Dedifferentiated amniotic fluid mesenchymal stem cell (primary cell): ENCODE results near the gene CADPS2.

Experiments
- DNase-seq: peaks from one replicate; pipeline ENCODE4 v3.0.0-alpha.2; 2016; ENCODE audit errors: extremely low spot score

Gene CADPS2

GRCh38 chr7:122605929-122606328 lies 280.3 kb downstream of the CADPS2 start:
- DNase-seq, result no peak

- no peak for DNase-seq
These were observed 282.0 kb downstream of the CADPS2 start for GRCh38 chr7:122604251-122604650.

GRCh38 chr7:122602800-122603199 lies 283.5 kb downstream of the CADPS2 start:
- DNase-seq, result no peak

GRCh38 chr7:122600630-122601029 lies 285.6 kb downstream of the CADPS2 start:
- DNase-seq, result no peak

GRCh38 chr7:122600042-122600441 lies 286.2 kb downstream of the CADPS2 start:
- DNase-seq, result no peak

- DNase-seq, result no peak
These were observed 289.0 kb downstream of the CADPS2 start for GRCh38 chr7:122597277-122597676.

- DNase-seq, result no peak
These were observed 290.4 kb downstream of the CADPS2 start for GRCh38 chr7:122595885-122596284.

GRCh38 chr7:122588621-122589020 lies 297.6 kb downstream of the CADPS2 start:
- DNase-seq, result no peak

- DNase-seq, result no peak
These were observed 301.5 kb downstream of the CADPS2 start for GRCh38 chr7:122584676-122585251.

- no peak for DNase-seq
These were observed 307.9 kb downstream of the CADPS2 start for GRCh38 chr7:122578350-122578749.

GRCh38 chr7:122577449-122578003 lies 308.7 kb downstream of the CADPS2 start:
- no peak for DNase-seq

- DNase-seq, result no peak
These were observed 313.6 kb downstream of the CADPS2 start for GRCh38 chr7:122572706-122573105.

- DNase-seq, result no peak
These were observed 324.9 kb downstream of the CADPS2 start for GRCh38 chr7:122561326-122561725.

- DNase-seq, result no peak
These were observed 329.3 kb downstream of the CADPS2 start for GRCh38 chr7:122556873-122557542.

GRCh38 chr7:122556219-122556618 lies 330.0 kb downstream of the CADPS2 start:
- no peak for DNase-seq

GRCh38 chr7:122553761-122554160 lies 332.5 kb downstream of the CADPS2 start:
- no peak for DNase-seq

GRCh38 chr7:122552769-122553168 lies 333.5 kb downstream of the CADPS2 start:
- no peak for DNase-seq

- no peak for DNase-seq
These were observed 335.7 kb downstream of the CADPS2 start for GRCh38 chr7:122550545-122550944.

- peak; percentile 10 for DNase-seq
These were observed 336.7 kb downstream of the CADPS2 start for GRCh38 chr7:122549578-122549977.

GRCh38 chr7:122546496-122546895 lies 339.8 kb downstream of the CADPS2 start:
- peak; percentile 8 for DNase-seq

- DNase-seq, result no peak
These were observed 341.8 kb downstream of the CADPS2 start for GRCh38 chr7:122544463-122544862.

GRCh38 chr7:122543891-122544290 lies 342.4 kb downstream of the CADPS2 start:
- DNase-seq, result no peak

- peak; percentile 5 for DNase-seq
These were observed 343.1 kb downstream of the CADPS2 start for GRCh38 chr7:122543166-122543565.
